Stomach (tissue), 9 donors: ENCODE data around the gene ZDHHC7. TPM values are rescaled to one million over a fixed set of nuclear protein-coding genes. Genes with fewer than 3 reads are reported as not detected.
A peak's percentile ranks its signal among the peaks of the same experiment; 100 is the strongest.

Experiments
- DNase-seq, 2 donors: peaks; one replicate each; pipeline versions ENCODE4 v3.0.0 to v3.0.0-alpha.2; 2013 to 2019
- H3K27ac ChIP-seq, 5 donors: fragments of 200-600 bp in 4 of 5; sonication (generic) in 4 of 5; one replicate each; pipeline ENCODE4 v1.5.1; 2013 to 2019; ENCODE audit warnings: mild to moderate bottlenecking in 1 of 5, moderate library complexity in 1 of 5
- H3K27me3 ChIP-seq, 3 donors: fragments of 200-600 bp; sonication (generic); one replicate each; pipeline ENCODE4 v1.5.1; 2017 to 2019; ENCODE audit warnings: mixed run types in 1 of 3
- H3K36me3 ChIP-seq, 4 donors: fragments of 200-600 bp; sonication (generic); 1 replicate in 3 of 4; 2 replicates in 1 of 4; pipeline ENCODE4 v1.5.1; 2016 to 2019
- H3K4me1 ChIP-seq, 4 donors: fragments of 200-600 bp; sonication (generic); one replicate each; pipeline ENCODE4 v1.5.1; 2016 to 2019
- H3K4me3 ChIP-seq, 4 donors: fragments of 200-600 bp; sonication (generic) in 3 of 4; one replicate each; pipeline ENCODE4 v1.5.1; 2016 to 2019; ENCODE audit warnings: mild to moderate bottlenecking in 1 of 4
- H3K9me3 ChIP-seq, 4 donors: fragments of 200-600 bp; sonication (generic); one replicate each; pipeline ENCODE4 v1.5.1; 2016 to 2019
- EP300 ChIP-seq: sonication (generic); formaldehyde crosslinking; IDR thresholded peaks from one replicate; pipeline ENCODE4 v1.6.1; 2017; ENCODE audit warnings: antibody characterized with exemption
- POLR2A ChIP-seq, 4 donors: fragments of 450-650 bp; IDR thresholded peaks; one replicate each; pipeline ENCODE4 v1.6.1; 2016; ENCODE audit warnings: antibody characterized with exemption in 4 of 4, control low read depth in 2 of 4, mild to moderate bottlenecking in 1 of 4, moderate library complexity in 1 of 4
- POLR2AphosphoS5 ChIP-seq, 3 donors: sonication (generic); formaldehyde crosslinking; IDR thresholded peaks; one replicate each; pipeline ENCODE4 v1.6.1; 2016; ENCODE audit warnings: antibody characterized with exemption in 3 of 3
- WGBS, 5 donors: extraction: QIAGEN DNeasy Blood & Tissue Kit in 3 of 5; methylation state at CpG; one replicate each; pipeline versions ENCODE4 v1.1.5 to v1.1.7; 2013 to 2018; 5-methylcytosine and 5-hydroxymethylcytosine counted together
- intact Hi-C: fragments of 100-400 bp; cut with DNase I; formaldehyde crosslinking; loops from one replicate; pipeline ENCODE4 v1.15.1; 2023; ENCODE audit warnings: low total_unique reads
- polyA plus RNA-seq, 3 donors: library from polyadenylated mRNA; stranded (reverse); fragments of 200-250 nt; gene quantifications; one replicate each; pipeline ENCODE4 v1.2.3, GENCODE V29; 2013
- total RNA-seq, 5 donors: library from RNA; depleted of rRNA; stranded (reverse); fragments of >200 nt; gene quantifications; one replicate each; pipeline versions ENCODE4 v1.1.0 to v1.2.3, GENCODE V29; 2014 to 2016
- TF ChIP-seq, protein P1 (sequence below), 7 experiments: fragments of 450-650 bp in 4 of 7; fragments of 200-600 bp in 3 of 7; sonication (generic) in 3 of 7; IDR thresholded peaks; one replicate each; pipeline ENCODE4 v1.5.1; 2016 to 2019; ENCODE audit warnings: antibody characterized with exemption in 7 of 7, control low read depth in 2 of 7, mild to moderate bottlenecking in 1 of 7
- donor health status: healthy with polysubstance abuse.
- donor health status: Bipolar disorder and iron deficiency.
- donor health status: healthy.

ZDHHC7 gene
- total and polyA plus RNA-seq, 8 donors, result 15.0 to 358 (median 56.2) TPM

DNA sequence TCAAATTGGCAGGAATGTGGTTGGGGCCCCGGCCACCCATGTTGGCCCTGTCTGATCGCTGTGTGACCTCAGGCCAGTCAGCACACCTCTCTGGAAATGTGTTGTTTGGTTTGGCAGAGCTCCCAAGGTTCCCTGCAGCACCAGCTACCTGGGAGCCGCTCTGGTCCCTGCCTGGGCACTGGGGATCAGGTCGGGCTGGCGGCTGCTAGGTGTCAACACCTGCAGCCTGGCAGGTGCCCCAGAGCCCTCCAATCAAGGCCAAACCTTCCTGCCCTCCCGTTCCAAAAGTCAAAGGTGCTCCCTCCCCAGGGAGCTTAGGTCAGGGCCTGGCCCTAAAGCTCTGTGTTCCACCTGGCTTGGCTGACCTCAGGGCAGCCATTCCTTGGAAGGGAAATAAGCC lies 55.9 kb downstream of the ZDHHC7 start:
- TF ChIP-seq POLR2AphosphoS5 (IDR thresholded peaks at IDR 0.05) (no peak), POLR2A (IDR thresholded peaks at IDR 0.05) (no peak), EP300 (no peak)
- TF ChIP-seq, protein P1, sequence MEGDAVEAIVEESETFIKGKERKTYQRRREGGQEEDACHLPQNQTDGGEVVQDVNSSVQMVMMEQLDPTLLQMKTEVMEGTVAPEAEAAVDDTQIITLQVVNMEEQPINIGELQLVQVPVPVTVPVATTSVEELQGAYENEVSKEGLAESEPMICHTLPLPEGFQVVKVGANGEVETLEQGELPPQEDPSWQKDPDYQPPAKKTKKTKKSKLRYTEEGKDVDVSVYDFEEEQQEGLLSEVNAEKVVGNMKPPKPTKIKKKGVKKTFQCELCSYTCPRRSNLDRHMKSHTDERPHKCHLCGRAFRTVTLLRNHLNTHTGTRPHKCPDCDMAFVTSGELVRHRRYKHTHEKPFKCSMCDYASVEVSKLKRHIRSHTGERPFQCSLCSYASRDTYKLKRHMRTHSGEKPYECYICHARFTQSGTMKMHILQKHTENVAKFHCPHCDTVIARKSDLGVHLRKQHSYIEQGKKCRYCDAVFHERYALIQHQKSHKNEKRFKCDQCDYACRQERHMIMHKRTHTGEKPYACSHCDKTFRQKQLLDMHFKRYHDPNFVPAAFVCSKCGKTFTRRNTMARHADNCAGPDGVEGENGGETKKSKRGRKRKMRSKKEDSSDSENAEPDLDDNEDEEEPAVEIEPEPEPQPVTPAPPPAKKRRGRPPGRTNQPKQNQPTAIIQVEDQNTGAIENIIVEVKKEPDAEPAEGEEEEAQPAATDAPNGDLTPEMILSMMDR (IDR thresholded peaks at IDR 0.05), result no peak
- intact Hi-C loops, result no loop called here
- Histone ChIP-seq H3K27me3 (no peaks in the 10 kb centered on the region), H3K4me3 (no peak overlapping the region), H3K27ac (no peak overlapping the region), H3K4me1 (peaks cover 6 to 25% (median 16%) of the 10 kb centered on the region in 4 donors), H3K36me3 (no peaks in the 10 kb centered on the region), H3K9me3 (no peaks in the 10 kb centered on the region)
- DNase-seq, result peak in 1 of 2 donors; percentile 70
- 31 to 60% (median 41%) methylated on average over 2 to 6 of the region's 6 CpGs for WGBS, 5 donors

DNA sequence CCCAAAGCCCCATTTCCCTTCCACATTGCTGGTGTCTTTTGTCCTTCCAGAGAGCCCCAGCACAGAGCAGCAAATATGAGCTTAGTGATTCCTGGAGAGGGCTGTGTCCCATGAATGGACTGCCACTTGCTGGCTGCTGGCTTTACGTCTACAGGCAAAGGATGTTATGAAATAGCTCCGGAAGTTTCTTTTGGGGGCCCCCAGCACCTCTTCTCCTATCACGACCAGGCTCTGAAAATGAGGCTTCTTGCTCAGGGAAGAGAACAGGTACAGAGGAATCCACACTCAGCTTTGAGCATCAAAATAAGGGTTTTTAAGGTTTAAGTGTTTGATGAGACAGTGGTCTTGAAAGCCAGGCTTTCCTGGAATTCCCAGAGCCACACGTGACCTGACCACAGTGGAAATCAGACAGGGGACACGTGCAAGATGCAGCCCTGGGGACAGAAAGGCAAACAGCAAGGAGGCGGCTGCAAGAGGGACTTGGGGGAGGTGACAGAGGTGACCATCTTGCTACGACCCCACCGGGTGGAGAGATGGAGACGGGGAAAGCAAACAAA lies 58.1 kb downstream of the ZDHHC7 start:
- Histone ChIP-seq H3K27me3 (no peaks in the 10 kb centered on the region), H3K4me1 (peaks cover 9 to 33% (median 19%) of the 10 kb centered on the region in 4 donors), H3K9me3 (no peaks in the 10 kb centered on the region), H3K27ac (peak overlapping the region in 4 of 5 donors; percentile 4 to 76 (median 62)), H3K4me3 (no peak overlapping the region), H3K36me3 (no peaks in the 10 kb centered on the region)
- WGBS, 5 donors, result 68 to 80% (median 77%) methylated on average over 9 of the region's 9 CpGs
- peak in 1 of 2 donors; percentile 43 for DNase-seq
- intact Hi-C loops, result loop anchor here (5.0 kb wide), 1 partner anchor 201 kb away; no protein-coding TSS in a partner anchor
- TF ChIP-seq POLR2A (IDR thresholded peaks at IDR 0.05), result no peak

DNA sequence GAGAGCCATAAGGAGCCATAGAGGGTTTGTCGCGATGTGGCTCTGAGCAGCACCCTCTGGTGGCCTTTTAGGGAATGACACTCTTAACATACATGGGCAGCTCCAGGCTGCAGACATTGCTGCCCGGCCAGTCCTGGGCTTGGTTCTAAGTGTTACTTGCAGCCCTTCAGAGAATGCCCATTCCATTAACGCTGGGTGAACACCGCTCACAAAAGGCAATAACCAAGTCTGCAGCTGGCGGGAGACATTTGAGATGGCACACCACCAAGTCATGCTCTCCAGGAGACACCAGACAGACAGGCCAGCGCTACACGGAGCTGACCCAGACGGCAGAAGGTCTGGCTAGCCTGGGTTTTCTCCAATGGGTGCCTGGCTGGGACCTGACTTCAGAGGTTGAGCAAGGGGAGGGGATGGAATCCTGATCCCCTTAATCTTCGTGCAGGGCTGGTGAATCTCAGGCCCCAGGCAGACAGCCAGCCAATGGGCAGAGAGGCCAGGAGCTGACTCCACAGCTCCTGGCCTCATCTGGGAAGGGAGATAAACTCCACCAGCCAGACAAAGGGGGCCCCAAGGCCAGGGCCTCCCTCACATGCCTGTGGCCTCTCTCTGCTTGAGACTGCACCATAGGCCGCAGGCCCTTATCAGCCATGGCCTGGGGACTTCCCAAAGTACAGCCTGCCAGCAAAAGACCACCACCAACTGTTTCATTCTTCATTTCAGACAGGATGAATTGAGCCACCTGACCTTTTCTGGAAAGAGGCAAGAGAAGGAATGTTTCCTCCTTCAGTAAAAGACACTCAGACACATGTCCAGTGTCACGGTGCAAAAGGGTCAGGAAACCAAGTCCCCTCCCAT lies 58.8 kb downstream of the ZDHHC7 start:
- no peaks in the 10 kb centered on the region for H3K9me3 ChIP-seq
- H3K36me3 ChIP-seq, result no peaks in the 10 kb centered on the region
- TF ChIP-seq POLR2AphosphoS5 (IDR thresholded peaks at IDR 0.05) (peak; percentile 8 to 78 (median 42)), EP300 (no peak), POLR2A (IDR thresholded peaks at IDR 0.05) (no peak)
- TF ChIP-seq, protein P1 (IDR thresholded peaks at IDR 0.05), result peak in 5 of 7 experiments; percentile 89 to 95 (median 92)
- 26 to 37% (median 37%) methylated on average over 8 to 12 of the region's 12 CpGs for WGBS, 5 donors
- DNase-seq, result peak; percentile 85 to 94
- H3K4me3 ChIP-seq, result no peak overlapping the region
- intact Hi-C loops, result loop anchor here (5.0 kb wide), 1 partner anchor 200 kb away; no protein-coding TSS in a partner anchor
- no peaks in the 10 kb centered on the region for H3K27me3 ChIP-seq
- H3K27ac ChIP-seq, result peak overlapping the region in 4 of 5 donors; percentile 4 to 76 (median 62)
- H3K4me1 ChIP-seq, result peaks cover 9 to 33% (median 19%) of the 10 kb centered on the region in 4 donors

DNA sequence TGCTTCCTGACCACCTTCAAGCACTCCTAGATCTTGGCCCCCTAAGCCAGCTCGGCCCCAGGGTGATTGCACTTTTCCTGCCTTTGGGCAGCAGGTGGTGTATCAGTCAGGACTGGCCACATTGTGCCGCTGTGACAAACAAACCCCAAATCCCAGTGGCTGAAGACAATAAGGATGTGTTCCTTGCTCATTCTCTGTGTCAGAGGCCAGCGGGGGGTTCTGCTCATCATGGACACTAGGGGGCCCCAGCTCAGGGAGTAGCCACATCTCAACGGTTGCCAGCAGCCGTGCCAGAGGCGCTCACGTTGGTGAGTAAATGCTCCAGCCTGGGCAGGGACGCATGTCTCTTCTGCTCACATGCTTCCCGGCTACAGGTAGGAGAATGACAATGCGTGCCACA lies 60.4 kb downstream of the ZDHHC7 start:
- H3K27ac ChIP-seq, result no peak overlapping the region
- peaks cover 9 to 33% (median 19%) of the 10 kb centered on the region in 4 donors for H3K4me1 ChIP-seq
- no peak for DNase-seq
- no peak overlapping the region for H3K4me3 ChIP-seq
- 78 to 89% (median 85%) methylated on average over 9 to 10 of the region's 10 CpGs for WGBS, 5 donors
- intact Hi-C loops, result loop anchor here (5.0 kb wide), 1 partner anchor 199 kb away; no protein-coding TSS in a partner anchor
- no peak for TF ChIP-seq EP300
- no peak for TF ChIP-seq POLR2AphosphoS5 (IDR thresholded peaks at IDR 0.05)
- TF ChIP-seq POLR2A (IDR thresholded peaks at IDR 0.05), result no peak
- TF ChIP-seq, protein P1 (IDR thresholded peaks at IDR 0.05), result no peak
- no peaks in the 10 kb centered on the region for H3K27me3 ChIP-seq
- H3K36me3 ChIP-seq, result no peaks in the 10 kb centered on the region
- H3K9me3 ChIP-seq, result no peaks in the 10 kb centered on the region
